Neural progenitor cell (in vitro differentiated cells): ENCODE data around the gene TMEM140. TPM values are rescaled to one million over a fixed set of nuclear protein-coding genes. Genes with fewer than 3 reads are reported as not detected.

ENCODE experiments used
- DNase-seq: peaks from one replicate; pipeline ENCODE4 v3.0.0-alpha.2; 2016; ENCODE audit warnings: low spot score
- H2AFZ ChIP-seq: fragments of 200-600 bp; sonication (generic); replicated peaks from 2 replicates; pipeline ENCODE4 v1.6.1; 2016; ENCODE audit warnings: antibody characterized with exemption
- H3F3A ChIP-seq: fragments of 200-600 bp; sonication (generic); 2 replicates; pipeline ENCODE4 v1.6.1; 2016; ENCODE audit warnings: antibody characterized with exemption, low read depth
- H3K27ac ChIP-seq: fragments of 200-600 bp; sonication (generic); 2 replicates; pipeline ENCODE4 v1.5.1; 2016; ENCODE audit warnings: mild to moderate bottlenecking
- H3K27me3 ChIP-seq: fragments of 200-600 bp; sonication (generic); 2 replicates; pipeline ENCODE4 v1.6.1; 2016; ENCODE audit warnings: mild to moderate bottlenecking, moderate library complexity
- H3K36me3 ChIP-seq: fragments of 200-600 bp; sonication (generic); 2 replicates; pipeline ENCODE4 v1.5.1; 2016
- H3K4me1 ChIP-seq: fragments of 200-600 bp; sonication (generic); 2 replicates; pipeline ENCODE4 v1.6.1; 2016; ENCODE audit warnings: mixed run types
- H3K4me2 ChIP-seq: fragments of 200-600 bp; sonication (generic); 2 replicates; pipeline ENCODE4 v1.6.1; 2016
- H3K4me3 ChIP-seq: fragments of 200-600 bp; sonication (generic); 2 replicates; pipeline ENCODE4 v1.5.1; 2016
- H3K79me2 ChIP-seq: fragments of 200-600 bp; sonication (generic); 2 replicates; pipeline ENCODE4 v1.6.1; 2016; ENCODE audit warnings: low read depth
- H3K9ac ChIP-seq: fragments of 200-600 bp; sonication (generic); 2 replicates; pipeline ENCODE4 v1.6.1; 2016
- H3K9me3 ChIP-seq: fragments of 200-600 bp; sonication (generic); 2 replicates; pipeline ENCODE4 v1.5.1; 2016; ENCODE audit warnings: low read depth
- H4K20me1 ChIP-seq: fragments of 200-600 bp; sonication (generic); 2 replicates; pipeline ENCODE4 v1.6.1; 2016; ENCODE audit warnings: low read depth
- H3K27ac Mint-ChIP-seq: 3 replicates; pipeline ENCODE4 v1.8.0; 2021; ENCODE audit warnings: mixed read lengths
- H3K27me3 Mint-ChIP-seq: 2 replicates; pipeline ENCODE4 v1.8.0; 2022; ENCODE audit warnings: low read depth, mild to moderate bottlenecking, inconsistent platforms, moderate library complexity, mixed read lengths; ENCODE audit not compliant: insufficient read depth
- H3K36me3 Mint-ChIP-seq: 3 replicates; pipeline ENCODE4 v1.8.0; 2021; ENCODE audit warnings: mixed read lengths
- H3K4me1 Mint-ChIP-seq: 3 replicates; pipeline ENCODE4 v1.8.0; 2021; ENCODE audit warnings: mixed read lengths
- H3K4me3 Mint-ChIP-seq: 3 replicates; pipeline ENCODE4 v1.8.0; 2021; ENCODE audit warnings: mild to moderate bottlenecking, moderate library complexity, mixed read lengths
- H3K9me3 Mint-ChIP-seq: 3 replicates; pipeline ENCODE4 v1.8.0; 2020; ENCODE audit warnings: mixed read lengths
- EZH2 ChIP-seq: fragments of 200-600 bp; sonication (generic); IDR thresholded peaks from 2 replicates; pipeline ENCODE4 v1.6.1; 2017; ENCODE audit warnings: antibody characterized with exemption, mild to moderate bottlenecking, moderate library complexity
- EZH2phosphoT487 ChIP-seq: fragments of 200-600 bp; sonication (generic); IDR thresholded peaks from 2 replicates; pipeline ENCODE4 v1.6.1; 2017; ENCODE audit warnings: antibody characterized with exemption
- total RNA-seq: library from RNA; depleted of rRNA; stranded (reverse); fragments of >200 nt; gene quantifications from 2 replicates; pipeline ENCODE4 v1.2.3, GENCODE V29; 2015; ENCODE audit warnings: low replicate concordance
- TF ChIP-seq, protein P1 (sequence below): fragments of 200-600 bp; sonication (generic); IDR thresholded peaks from 2 replicates; pipeline ENCODE4 v1.5.1; 2017; ENCODE audit warnings: antibody characterized with exemption, mild to moderate bottlenecking

TMEM140 gene
- total RNA-seq: not detected in 2 replicates

DNA sequence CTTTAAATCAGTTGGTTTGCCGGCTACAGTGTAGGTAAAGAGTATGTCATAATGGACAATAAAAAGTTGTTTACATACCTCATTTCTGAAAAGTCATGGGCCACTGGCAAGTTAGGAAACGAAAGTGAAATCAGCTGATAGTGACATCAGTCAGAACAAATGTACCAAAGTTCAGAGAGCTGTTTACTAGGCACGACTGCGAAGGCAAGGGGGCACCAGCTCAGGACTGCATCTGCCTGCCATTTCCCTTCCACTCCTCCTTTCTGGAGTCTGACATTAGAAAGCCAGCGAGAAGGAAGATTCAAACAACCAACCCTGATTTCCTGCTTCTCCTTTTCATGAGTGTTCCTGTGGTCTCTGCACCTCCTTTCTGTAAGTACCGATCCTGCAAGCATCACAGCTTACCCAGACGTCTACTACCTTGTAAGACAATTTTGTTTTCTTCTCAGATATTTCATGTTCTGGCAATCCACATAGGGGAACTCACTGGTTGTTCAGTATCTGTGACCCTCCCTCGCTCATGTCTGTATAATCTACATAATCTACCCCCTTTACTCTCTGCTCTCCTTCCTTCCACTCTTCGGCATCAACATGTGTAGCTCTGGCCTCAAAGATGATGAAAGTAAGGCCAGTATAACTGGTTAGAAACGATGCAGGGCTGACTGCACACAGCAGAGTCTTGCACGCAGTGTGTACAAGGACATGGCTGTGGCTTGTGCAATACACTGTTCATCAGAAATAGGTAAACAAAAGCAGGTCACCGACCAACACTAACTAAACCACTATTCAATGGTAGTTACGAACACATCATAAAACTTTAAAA is at the start of gene TMEM140:
Gene TMEM140 (plus strand): TSS at position 174 of the 823 bp plus-strand sequence. CDS start 16,370 bp downstream, outside the sequence.
- H3K27ac ChIP-seq: no peak within 1 kb of the TSS
- H3K4me2 ChIP-seq: no peak within 1 kb of the TSS
- H3K36me3 Mint-ChIP-seq: peaks cover 2% of the 10 kb centered on the region
- H2AFZ ChIP-seq: no peak within 1 kb of the TSS
- H3K27ac Mint-ChIP-seq: no peak within 1 kb of the TSS
- H3K27me3 ChIP-seq: no peaks in the 10 kb centered on the region
- H3K36me3 ChIP-seq: no peaks in the 10 kb centered on the region
- H3K9me3 Mint-ChIP-seq: peaks cover 3% of the 10 kb centered on the region
- no peaks in the 10 kb centered on the region for H3K9me3 ChIP-seq
- H3K4me1 Mint-ChIP-seq: no peaks in the 10 kb centered on the region
- H3K9ac ChIP-seq: no peak within 1 kb of the TSS
- no peaks in the 10 kb centered on the region for H3F3A ChIP-seq
- no peaks in the 10 kb centered on the region for H4K20me1 ChIP-seq
- H3K4me1 ChIP-seq: no peaks in the 10 kb centered on the region
- H3K79me2 ChIP-seq: no peaks in the 10 kb centered on the region
- no peak for DNase-seq
- no peaks in the 10 kb centered on the region for H3K27me3 Mint-ChIP-seq
- H3K4me3 ChIP-seq: no peak within 1 kb of the TSS
- TF ChIP-seq, protein P1, sequence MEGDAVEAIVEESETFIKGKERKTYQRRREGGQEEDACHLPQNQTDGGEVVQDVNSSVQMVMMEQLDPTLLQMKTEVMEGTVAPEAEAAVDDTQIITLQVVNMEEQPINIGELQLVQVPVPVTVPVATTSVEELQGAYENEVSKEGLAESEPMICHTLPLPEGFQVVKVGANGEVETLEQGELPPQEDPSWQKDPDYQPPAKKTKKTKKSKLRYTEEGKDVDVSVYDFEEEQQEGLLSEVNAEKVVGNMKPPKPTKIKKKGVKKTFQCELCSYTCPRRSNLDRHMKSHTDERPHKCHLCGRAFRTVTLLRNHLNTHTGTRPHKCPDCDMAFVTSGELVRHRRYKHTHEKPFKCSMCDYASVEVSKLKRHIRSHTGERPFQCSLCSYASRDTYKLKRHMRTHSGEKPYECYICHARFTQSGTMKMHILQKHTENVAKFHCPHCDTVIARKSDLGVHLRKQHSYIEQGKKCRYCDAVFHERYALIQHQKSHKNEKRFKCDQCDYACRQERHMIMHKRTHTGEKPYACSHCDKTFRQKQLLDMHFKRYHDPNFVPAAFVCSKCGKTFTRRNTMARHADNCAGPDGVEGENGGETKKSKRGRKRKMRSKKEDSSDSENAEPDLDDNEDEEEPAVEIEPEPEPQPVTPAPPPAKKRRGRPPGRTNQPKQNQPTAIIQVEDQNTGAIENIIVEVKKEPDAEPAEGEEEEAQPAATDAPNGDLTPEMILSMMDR: no peak
- TF ChIP-seq EZH2phosphoT487 (no peak), EZH2 (no peak)
- H3K4me3 Mint-ChIP-seq: no peak within 1 kb of the TSS

GRCh38 chr7:135098391-135098790 is 49.5 kb upstream of the TMEM140 start:
- H3K27me3 Mint-ChIP-seq: peaks cover 2% of the 10 kb centered on the region
- DNase-seq: no peak
- H3K4me3 ChIP-seq: no peak overlapping the region
- H3K4me3 Mint-ChIP-seq: no peak overlapping the region
- H3F3A ChIP-seq: no peaks in the 10 kb centered on the region
- no peak overlapping the region for H3K4me2 ChIP-seq
- TF ChIP-seq, protein P1: no peak
- TF ChIP-seq EZH2phosphoT487 (no peak), EZH2 (no peak)
- no peak overlapping the region for H3K27ac Mint-ChIP-seq
- no peaks in the 10 kb centered on the region for H3K79me2 ChIP-seq
- no peak overlapping the region for H2AFZ ChIP-seq
- no peaks in the 10 kb centered on the region for H3K4me1 Mint-ChIP-seq
- H3K9ac ChIP-seq: no peak overlapping the region
- no peaks in the 10 kb centered on the region for H3K36me3 ChIP-seq
- no peaks in the 10 kb centered on the region for H3K9me3 Mint-ChIP-seq
- no peaks in the 10 kb centered on the region for H3K36me3 Mint-ChIP-seq
- H3K9me3 ChIP-seq: no peaks in the 10 kb centered on the region
- H4K20me1 ChIP-seq: no peaks in the 10 kb centered on the region
- H3K4me1 ChIP-seq: no peaks in the 10 kb centered on the region
- no peak overlapping the region for H3K27ac ChIP-seq
- no peaks in the 10 kb centered on the region for H3K27me3 ChIP-seq

GRCh38 chr7:135100856-135101255 is 47.0 kb upstream of the TMEM140 start:
- Mint-ChIP-seq H3K27ac (no peak overlapping the region), H3K4me1 (no peaks in the 10 kb centered on the region), H3K9me3 (no peaks in the 10 kb centered on the region), H3K36me3 (no peaks in the 10 kb centered on the region), H3K4me3 (no peak overlapping the region), H3K27me3 (peaks cover 2% of the 10 kb centered on the region)
- Histone ChIP-seq H3K79me2 (no peaks in the 10 kb centered on the region), H2AFZ (no peak overlapping the region), H3K9ac (no peak overlapping the region), H3K9me3 (no peaks in the 10 kb centered on the region), H4K20me1 (no peaks in the 10 kb centered on the region), H3K4me2 (no peak overlapping the region), H3K4me3 (no peak overlapping the region), H3K27ac (no peak overlapping the region), H3K4me1 (no peaks in the 10 kb centered on the region), H3K27me3 (no peaks in the 10 kb centered on the region), H3F3A (no peaks in the 10 kb centered on the region), H3K36me3 (no peaks in the 10 kb centered on the region)
- TF ChIP-seq EZH2: no peak
- no peak for TF ChIP-seq EZH2phosphoT487
- no peak for DNase-seq

GRCh38 chr7:135102372-135102771 is 45.5 kb upstream of the TMEM140 start:
- Mint-ChIP-seq H3K27me3 (no peaks in the 10 kb centered on the region), H3K9me3 (no peaks in the 10 kb centered on the region), H3K36me3 (no peaks in the 10 kb centered on the region), H3K4me1 (no peaks in the 10 kb centered on the region), H3K27ac (no peak overlapping the region), H3K4me3 (no peak overlapping the region)
- Histone ChIP-seq H3K79me2 (no peaks in the 10 kb centered on the region), H3F3A (no peaks in the 10 kb centered on the region), H3K27ac (no peak overlapping the region), H2AFZ (no peak overlapping the region), H3K27me3 (no peaks in the 10 kb centered on the region), H3K4me1 (no peaks in the 10 kb centered on the region), H3K36me3 (no peaks in the 10 kb centered on the region), H3K9me3 (no peaks in the 10 kb centered on the region), H3K4me3 (no peak overlapping the region), H4K20me1 (no peaks in the 10 kb centered on the region), H3K9ac (no peak overlapping the region), H3K4me2 (no peak overlapping the region)
- no peak for DNase-seq
- TF ChIP-seq, protein P1: no peak
- TF ChIP-seq EZH2phosphoT487 (no peak), EZH2 (no peak)
